Esophagus squamous epithelium (tissue), 4 donors: Measurements from ENCODE around the gene MID1.

ENCODE experiments used
- POLR2A ChIP-seq, 4 donors: fragments of 450-650 bp; IDR thresholded peaks; one replicate each; pipeline ENCODE4 v1.6.1; 2017; ENCODE audit warnings: antibody characterized with exemption in 4 of 4, mild to moderate bottlenecking in 4 of 4, moderate library complexity in 3 of 4
- TF ChIP-seq, protein P1 (sequence below), 6 experiments: fragments of 450-650 bp in 4 of 6; fragments of 200-600 bp in 2 of 6; sonication (generic) in 2 of 6; IDR thresholded peaks; one replicate each; pipeline ENCODE4 v1.5.1; 2016 to 2019; ENCODE audit warnings: antibody characterized with exemption in 6 of 6, mild to moderate bottlenecking in 4 of 6, moderate library complexity in 4 of 6

DNA sequence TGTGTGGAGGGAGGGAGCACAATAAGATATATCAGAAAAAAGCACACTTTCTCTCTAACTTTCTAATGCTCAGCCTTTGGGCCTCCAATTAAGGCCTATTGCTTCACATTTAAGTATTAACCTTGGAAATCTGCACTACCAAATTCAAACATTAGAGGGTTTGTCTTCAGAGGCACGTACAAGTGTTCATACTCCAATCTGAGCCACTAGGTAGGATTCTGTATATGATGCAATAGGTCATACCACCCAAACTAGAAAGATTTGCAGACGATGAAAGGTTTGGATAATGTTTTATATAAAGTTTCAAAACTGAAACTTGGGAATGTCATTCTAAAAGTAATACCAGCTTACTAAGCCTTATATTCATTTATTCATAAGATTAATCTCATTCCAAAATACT lies 106.4 kb downstream of the MID1 start:
- TF ChIP-seq, protein P1, sequence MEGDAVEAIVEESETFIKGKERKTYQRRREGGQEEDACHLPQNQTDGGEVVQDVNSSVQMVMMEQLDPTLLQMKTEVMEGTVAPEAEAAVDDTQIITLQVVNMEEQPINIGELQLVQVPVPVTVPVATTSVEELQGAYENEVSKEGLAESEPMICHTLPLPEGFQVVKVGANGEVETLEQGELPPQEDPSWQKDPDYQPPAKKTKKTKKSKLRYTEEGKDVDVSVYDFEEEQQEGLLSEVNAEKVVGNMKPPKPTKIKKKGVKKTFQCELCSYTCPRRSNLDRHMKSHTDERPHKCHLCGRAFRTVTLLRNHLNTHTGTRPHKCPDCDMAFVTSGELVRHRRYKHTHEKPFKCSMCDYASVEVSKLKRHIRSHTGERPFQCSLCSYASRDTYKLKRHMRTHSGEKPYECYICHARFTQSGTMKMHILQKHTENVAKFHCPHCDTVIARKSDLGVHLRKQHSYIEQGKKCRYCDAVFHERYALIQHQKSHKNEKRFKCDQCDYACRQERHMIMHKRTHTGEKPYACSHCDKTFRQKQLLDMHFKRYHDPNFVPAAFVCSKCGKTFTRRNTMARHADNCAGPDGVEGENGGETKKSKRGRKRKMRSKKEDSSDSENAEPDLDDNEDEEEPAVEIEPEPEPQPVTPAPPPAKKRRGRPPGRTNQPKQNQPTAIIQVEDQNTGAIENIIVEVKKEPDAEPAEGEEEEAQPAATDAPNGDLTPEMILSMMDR (IDR thresholded peaks at IDR 0.05), result no peak
- TF ChIP-seq POLR2A (IDR thresholded peaks at IDR 0.05), result no peak
